HG02798 (cell line): ENCODE data around the gene ZNF396.

Source experiments
- ATAC-seq: cut with Tn5 transposase; IDR thresholded peaks from one replicate; pipeline ENCODE4 v1.9.1; 2021; ENCODE audit warnings: mild to moderate bottlenecking; ENCODE audit not compliant: unreplicated experiment, poor library complexity

Gene ZNF396

DNA sequence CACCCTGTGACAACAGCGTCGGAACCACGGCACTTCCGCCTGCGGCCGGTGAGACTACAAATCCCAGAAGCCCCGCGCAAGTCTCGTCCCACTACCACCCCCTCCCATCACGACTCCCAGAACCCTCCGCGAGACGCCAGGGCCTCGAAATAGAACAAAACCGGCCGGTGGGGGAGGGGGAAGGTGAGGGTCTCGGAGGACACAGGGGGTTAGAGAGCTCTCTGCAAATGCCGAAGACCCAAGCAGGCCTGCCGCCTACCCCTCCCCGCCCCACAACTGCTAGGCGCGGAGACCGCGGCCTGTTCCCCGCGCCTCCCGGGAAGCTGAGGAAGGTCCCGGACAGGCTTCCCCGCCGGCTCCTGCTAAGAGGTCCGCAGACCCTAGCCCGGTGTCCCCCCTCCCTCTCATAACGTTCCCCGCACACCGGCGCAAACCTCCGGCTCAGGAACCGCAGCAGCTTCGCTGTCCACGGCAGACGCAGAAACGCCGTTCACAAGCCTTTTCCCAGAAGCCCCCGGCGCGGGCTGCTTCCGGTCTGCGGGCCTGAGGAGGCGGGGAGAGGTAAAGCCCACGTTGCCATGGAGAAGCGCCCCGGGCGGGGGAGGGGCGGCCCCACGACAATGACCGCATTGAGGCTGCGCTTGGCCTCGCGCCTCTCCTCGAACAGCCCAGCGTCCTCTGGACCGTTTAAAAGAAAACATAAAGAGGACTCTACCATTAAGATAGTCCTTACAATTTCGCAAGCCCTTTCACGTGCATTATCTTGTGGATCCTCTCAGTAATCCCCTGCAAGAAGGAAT is 33.0 kb downstream of the ZNF396 start, which contains the start of gene ZNF24:
TSS of gene ZNF24 (minus strand) at position 485 of the 800 bp plus-strand sequence. CDS start 3,770 bp downstream, outside the sequence.
- peak; percentile 96 for ATAC-seq

DNA sequence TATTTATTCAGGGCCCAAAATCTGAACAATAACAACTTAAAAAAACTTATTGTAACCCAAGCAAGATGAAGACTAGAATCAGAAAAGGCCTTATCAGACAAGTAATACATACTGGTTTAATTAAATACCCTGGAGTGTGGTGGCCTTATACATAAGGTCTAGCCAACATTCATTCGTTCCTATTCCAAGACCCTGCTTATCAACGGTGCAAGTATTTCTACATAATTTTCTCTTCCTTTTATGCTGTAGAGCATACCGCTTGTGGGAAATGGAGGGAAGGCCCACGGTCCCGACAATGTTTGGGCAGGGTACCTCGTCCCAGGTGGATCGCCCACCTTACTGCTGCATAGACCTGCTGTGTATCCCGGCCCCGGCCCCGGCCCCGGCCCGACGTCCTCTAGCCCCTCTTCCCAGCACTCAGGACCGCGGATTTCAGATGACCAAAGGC is 33.6 kb downstream of the ZNF396 start:
- no peak for ATAC-seq

DNA sequence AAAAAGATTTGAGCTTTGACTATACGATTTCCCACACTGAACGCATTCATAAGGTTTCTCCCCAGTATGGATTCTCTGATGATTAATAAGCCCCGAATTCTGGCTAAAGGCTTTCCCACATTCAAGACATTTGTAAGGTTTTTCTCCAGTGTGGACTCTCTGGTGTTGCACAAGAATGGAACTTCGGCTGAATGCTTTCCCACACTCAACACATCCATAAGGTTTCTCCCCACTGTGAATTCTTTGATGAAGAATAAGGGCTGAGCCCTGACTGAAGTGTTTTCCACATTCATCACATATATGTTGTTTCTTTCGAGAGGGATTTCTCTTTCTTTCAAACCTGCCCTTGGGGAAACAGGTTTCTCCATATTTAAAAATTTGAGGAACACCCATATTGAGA is 39.9 kb downstream of the ZNF396 start:
- no peak for ATAC-seq

DNA sequence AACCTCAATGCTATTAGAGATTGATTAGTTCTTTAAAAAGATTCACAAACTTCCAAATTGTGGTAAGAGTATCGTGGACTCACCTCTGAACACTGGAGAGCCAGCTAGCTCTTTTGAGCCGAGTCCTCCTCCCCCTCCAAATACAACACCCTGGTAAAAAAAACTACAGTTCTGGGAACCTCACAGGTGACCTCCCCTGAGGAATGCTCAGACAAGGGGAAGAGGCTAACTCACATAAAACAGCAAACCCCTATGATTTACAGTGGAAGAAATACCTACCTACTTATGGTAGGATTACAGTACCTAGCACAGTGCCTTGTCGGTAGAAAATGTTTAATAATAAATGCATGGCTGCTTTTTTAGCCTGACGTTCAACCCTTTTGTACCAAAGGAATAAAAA is 41.3 kb downstream of the ZNF396 start:
- no peak for ATAC-seq

DNA sequence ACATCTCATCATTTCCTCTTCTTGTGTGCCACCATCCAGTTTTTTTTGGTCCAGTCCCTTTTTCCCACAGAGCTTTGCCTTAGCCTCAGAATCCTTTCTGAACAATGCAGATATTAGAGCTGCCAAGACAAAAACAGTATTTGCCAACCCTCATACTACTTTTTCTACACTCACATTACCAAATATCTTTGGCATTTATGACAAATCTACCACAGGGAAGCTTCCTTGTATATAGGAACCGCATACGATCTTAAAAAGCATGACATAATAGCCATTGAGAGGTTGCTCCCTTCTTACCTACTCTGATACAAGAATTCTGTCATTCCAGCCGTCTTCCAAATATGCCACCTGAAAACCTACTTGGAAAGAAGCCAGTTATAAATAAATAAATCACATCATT is 42.3 kb downstream of the ZNF396 start:
- no peak for ATAC-seq

DNA sequence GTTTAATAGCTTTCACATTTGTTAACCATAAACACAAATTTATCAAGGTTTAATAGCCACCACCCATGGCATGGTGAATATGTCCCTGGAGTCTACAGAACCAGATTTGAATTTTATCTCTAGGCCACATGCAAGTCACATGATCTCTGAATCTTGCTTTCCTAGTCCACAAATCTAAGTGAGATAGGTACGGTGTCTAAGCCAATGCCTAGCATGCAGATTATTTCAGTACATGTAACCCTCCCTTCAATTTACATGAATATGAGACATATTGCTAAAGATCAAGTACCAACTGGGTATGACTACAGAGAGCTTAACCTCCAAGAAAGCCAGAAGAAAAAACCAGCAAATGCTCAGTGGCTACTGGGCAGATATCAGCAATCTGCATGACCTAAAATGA is 42.9 kb downstream of the ZNF396 start:
- no peak for ATAC-seq

DNA sequence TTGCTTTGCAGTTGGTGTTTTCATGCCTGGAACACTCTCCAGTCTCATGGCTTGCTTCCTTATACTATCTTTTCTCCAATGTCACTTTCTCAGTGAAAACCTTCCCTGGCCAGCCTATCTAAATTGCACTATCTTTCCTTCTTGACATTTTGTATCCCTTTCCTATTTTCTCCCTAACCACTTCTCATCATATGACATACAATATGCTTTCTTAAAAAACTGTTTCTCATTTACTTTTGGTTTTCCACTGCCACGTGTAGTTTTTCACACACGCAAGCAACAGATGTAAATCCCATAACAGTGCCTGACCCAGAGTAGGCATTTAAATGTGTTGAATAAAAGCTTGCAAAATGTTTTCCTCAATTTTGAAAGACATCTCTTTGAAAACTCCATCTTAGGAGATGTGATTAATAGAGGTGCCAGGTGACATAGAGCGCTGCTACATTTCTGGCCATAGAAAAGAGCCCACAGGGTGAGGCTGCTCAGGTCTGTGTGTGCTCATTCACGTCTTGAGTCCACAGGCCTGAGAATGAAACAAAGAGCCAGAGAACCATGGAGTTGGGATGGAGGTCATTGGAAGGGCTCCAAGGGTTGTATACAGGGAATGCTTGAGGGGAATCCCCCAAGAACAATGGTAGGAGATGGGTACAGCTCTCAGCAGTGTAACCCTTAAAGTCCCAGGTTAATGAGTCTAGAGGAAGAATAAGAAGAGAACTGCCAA is 45.6 kb downstream of the ZNF396 start:
- ATAC-seq = no peak

DNA sequence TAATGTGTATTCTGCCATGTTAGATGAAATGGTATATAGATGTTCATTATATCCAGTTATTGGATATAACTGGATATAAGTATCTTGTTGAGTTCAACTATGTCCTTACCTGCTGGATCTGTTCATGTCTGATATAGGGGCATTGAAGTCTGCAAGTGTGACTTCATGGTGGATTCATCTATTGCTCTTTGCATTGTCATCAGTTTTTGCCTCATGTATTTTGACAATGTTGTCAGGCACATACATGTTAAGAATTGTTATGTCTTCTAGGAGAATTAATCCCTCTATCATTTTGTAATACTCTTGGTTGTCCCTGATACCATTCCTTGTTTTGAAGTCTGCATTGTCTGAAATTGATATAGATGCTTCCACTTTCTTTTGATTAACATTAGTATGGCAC is 48.3 kb downstream of the ZNF396 start:
- ATAC-seq = no peak

DNA sequence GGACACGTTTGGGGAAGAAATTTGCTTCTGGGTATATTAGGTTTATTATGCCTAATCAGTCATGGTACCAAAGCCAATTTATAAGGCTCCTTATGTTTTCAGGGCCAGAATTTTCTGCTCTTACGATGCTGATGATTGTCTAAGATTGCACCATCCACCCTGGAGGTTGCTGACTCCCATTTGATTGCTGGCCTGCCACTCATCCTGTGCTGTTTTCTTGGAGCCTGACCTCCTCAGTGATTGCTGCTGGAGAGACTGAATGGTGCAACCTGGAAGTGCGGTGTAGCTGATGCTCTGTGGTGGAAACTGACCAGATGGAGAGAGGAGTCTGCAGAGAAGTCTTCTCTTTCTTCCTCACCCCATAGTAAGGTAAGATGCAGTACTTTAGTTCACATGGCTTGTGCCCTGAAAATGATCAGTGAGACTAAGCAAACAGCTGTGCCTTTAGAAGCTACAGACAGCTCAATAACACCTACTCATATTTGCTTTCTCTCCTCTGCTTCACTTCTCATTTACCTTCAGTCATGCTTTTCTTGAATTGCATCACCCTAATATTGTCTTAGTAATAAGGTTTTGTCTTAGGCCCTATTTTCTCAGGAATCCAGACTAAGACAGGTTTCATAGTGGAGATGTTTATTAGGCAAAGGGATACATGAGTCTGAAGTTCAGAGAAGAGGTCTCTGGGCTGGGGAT is 50.3 kb downstream of the ZNF396 start:
- ATAC-seq = no peak

DNA sequence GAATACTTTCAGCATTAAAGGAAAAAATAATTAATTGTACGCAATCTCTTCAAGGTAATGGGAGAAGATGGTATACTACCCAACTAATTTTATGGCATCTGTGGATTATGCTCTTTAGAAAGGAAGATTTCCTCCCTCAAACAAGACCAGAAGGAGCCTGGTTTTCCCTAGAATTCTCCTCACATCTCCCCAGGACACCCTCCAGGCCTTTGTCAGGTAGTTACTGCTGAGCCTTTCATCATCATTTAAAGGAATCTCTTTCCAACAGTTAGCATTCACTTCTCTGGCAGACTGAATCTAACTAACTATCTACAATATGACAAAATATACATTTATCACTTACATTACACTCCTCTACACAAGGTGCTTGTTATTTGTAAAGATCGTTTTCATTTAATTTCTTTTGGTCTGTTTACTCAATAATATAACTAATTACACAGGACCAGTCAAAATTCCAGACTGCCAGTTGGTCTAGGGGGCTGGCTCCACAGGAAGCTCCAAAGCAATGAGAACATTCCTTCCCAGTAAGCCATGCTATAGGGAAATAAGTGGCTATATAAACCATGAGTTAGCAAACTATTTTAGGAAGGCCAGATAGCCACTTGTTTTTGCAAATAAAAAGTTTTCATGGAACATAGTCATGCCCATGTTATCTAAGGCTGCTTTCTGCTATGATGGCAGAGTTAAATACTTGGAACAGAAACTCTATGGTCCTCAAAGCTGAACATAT is 52.0 kb downstream of the ZNF396 start:
- ATAC-seq = no peak

DNA sequence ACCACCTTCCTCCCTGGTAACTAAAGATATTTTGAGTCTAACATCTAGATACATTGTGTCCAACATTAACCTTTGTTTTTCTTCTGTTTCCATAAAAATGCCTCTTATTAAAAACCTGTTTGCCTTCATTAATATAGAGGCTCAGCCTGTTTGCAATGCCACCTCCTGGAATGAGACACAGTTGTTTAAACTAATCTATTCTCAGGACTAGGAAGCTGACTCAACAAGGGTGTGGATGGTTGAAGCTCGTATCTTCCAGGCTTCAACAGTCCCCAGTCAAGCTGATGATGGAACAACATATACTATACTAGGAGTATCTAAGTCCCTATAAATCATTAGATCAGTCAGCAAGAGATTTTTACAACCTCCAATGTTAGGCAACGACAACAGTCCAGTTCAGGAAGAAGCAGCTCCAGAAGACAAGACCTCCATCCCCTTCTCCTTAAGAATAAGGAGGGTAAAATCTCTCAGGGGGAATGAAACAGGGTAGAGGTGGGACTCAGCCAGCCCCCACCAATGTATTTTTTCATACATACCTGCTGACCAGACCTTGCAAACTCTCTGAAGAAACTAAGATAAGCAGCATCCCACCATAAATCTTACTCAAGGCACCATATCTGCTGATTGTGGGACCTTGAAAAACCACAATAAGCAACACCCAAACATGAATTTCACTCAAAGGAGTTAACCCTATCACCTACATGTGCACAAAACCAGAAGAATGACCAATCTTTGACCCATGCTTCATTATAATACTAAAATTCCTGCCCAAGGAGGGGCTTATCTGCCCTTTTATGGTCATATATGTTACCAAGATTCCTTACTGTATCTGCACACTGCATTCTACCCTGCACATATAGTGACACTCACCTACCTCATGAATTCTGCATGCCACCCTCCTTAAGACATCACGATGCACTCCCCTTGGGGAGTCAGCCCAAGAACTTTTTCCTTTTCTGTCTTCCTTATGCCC is 54.4 kb downstream of the ZNF396 start:
- no peak for ATAC-seq
